ENCODE measurements around the gene COL6A6.

Gene COL6A6, protein sequence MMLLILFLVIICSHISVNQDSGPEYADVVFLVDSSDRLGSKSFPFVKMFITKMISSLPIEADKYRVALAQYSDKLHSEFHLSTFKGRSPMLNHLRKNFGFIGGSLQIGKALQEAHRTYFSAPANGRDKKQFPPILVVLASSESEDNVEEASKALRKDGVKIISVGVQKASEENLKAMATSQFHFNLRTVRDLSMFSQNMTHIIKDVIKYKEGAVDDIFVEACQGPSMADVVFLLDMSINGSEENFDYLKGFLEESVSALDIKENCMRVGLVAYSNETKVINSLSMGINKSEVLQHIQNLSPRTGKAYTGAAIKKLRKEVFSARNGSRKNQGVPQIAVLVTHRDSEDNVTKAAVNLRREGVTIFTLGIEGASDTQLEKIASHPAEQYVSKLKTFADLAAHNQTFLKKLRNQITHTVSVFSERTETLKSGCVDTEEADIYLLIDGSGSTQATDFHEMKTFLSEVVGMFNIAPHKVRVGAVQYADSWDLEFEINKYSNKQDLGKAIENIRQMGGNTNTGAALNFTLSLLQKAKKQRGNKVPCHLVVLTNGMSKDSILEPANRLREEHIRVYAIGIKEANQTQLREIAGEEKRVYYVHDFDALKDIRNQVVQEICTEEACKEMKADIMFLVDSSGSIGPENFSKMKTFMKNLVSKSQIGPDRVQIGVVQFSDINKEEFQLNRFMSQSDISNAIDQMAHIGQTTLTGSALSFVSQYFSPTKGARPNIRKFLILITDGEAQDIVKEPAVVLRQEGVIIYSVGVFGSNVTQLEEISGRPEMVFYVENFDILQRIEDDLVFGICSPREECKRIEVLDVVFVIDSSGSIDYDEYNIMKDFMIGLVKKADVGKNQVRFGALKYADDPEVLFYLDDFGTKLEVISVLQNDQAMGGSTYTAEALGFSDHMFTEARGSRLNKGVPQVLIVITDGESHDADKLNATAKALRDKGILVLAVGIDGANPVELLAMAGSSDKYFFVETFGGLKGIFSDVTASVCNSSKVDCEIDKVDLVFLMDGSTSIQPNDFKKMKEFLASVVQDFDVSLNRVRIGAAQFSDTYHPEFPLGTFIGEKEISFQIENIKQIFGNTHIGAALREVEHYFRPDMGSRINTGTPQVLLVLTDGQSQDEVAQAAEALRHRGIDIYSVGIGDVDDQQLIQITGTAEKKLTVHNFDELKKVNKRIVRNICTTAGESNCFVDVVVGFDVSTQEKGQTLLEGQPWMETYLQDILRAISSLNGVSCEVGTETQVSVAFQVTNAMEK (N-terminal part only)

DNA sequence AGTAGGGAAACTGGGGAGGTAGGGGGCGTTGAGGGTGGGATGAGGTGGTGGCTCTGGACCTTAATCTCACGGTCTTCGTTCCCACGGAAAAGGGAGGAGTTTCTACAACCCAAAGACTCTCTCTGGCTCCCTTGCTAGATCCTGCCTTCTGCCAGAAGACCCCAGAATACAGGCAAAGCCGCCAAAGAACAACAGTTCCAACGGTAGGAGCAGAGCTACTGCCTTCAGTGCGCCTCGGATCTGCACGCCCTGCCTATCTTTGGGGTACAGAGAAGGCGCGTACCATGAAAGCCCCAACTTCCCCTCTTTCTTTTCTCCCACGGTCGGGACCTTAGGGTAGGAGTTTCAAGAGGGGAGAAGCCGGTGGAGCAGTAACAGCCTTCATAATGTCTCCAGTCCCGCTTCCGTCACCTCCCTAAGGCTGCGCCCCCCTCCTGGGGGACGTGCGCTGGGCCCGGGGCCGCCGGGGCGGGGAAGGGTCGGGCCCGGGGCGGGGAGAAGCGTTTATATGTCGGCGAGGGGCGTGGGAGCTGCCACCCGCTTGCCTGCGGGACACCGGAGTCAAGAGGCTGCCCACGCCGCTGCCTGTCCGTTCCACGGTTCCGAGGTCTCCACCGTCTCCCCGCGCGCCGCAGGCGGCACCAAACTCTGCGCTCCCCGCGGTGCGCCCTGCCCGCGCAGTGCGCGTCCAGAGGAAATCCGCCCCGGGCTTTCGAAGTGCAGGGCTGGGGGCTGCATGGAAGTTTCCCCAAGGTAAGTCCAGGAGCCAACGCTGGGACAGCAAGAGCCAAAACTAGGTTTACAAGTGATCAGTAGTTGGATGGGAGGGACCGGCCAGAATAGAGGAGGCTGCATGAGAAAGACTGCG lies at the start of gene COL6A6:
Gene COL6A6, plus strand, starts transcription at position 533 of the 868 bp plus-strand sequence. CDS start 43,188 bp downstream, outside the sequence.
- DNase-seq (ENCODE audit: low spot score): no peak

DNA sequence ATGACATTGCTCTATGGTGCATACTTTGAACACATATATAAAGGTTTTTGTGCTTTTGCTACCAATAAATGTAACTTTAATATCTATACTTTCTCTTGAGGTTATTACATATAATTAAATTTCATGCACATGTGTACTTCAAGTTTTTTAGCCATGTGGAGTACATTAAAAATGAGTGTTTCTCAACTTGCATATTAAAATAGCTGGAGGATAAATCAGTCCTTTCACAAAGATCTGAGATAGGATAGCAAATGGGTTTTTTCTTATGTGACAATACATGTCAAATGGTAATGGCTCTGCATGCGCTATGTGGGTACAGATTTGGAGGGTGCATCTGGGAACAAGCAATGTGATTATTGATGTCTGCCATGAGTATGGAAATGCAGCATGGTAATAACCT lies 48.7 kb upstream of the COL6A6 start:
- no peak for DNase-seq (ENCODE audit: low spot score)

DNA sequence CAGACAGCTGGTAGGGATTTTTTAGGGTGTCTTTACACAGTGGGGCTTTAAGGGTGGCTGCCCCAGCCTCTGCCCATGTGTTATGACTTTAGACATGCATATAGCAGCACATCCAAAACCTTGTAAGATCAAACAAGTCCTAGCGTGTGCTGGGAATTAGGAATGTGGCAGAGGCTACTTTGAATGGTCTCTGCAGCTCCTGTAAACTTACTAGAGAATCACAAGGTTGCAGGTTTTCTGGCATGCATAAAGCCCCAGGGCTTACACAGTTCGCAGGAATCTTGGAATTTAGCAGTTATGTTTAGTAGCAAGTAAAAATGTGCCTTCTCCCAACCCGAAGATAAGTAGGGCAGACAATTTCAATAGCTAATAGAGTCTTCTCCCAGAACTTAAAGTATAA lies 46.9 kb upstream of the COL6A6 start:
- no peak for DNase-seq (ENCODE audit: low spot score)

DNA sequence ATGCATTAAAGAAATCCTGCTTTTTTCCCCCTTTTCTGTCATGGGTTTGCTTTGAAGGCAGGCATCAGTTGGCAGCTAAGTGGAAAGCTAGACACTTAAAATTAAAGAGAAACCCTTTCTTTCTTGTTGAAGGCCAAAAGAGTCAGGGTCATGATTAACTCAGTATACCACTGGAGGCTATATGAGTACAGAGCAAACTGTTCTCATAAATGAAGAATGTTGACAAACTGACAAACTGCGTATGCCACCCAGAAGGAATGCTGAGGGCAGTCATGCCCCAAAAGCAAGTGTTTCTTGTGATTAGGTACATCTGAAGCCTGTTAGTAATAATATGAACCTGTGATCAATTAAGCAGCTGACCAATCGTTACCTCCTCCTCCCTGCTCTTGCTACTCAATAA lies 43.6 kb upstream of the COL6A6 start:
- no peak for DNase-seq (ENCODE audit: low spot score)

DNA sequence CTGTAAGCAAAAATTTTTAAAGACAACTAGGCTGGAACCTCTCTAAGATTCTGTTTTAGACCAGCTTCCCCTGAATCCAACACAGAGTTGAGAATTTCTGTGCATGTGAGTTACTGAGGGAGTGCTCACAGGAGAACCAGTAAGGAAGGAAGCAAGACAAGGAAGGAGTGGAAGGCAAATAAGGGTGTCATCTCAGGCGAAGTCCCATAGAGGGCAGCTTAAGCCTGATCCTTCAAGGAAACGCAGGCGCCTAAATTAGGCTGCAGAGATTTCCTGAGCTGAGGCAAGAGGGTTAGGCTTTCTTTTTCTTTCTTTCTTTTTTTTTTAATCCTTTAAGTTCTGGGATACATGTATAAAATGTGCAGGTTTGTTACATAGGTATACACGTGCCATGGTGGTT lies 36.2 kb upstream of the COL6A6 start:
- no peak for DNase-seq (ENCODE audit: low spot score)

DNA sequence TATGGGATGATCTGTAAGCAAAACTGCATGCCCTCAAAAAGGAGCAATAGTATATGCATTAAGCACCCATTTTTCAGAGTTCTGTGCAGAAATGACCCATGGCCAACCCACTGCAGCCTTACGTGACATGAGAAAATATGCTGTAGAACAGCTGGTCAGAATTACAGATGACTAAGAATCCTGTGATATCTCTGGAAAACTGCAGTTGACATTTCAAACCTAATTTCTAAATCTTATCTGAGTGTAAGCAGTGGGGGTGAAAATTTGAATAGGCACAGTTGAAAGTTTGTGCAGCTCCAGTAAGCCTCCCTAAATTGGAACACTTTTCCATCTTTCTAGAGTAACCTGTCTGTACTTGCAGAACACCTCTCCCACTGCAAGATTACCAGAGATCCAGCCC lies 28.7 kb upstream of the COL6A6 start:
- DNase-seq (ENCODE audit: low spot score): no peak

DNA sequence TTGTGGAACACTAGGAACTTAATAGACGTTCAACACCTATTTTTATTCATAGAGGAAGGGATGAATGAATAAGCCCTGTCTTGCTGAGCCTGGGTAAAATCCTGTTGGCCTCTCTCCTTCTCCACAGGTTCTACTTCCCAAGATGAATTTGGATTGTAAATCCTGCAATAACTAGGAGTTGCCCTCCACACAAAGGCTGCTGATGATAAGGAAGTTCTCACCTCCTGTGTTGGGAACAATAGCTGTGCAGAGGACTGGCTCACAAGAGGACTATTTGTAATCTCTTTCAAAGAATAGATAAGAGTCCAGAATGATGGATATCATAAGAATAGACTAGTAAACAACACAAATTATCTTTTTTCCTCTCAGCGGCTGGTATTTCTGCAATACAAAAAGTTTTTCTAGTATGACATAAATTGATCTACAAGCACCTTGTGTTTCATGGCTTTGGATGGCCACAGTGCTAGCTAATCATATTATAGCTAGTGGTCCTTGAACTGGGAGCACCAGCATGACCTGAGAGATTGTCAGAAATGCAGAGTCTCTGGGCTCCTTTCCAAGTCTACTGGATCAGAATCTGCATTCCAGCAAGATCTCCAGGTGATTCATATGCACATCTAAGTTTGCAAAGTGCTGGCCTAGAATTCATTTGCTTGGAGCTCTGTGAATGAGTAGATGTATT lies 28.1 kb upstream of the COL6A6 start:
- DNase-seq (ENCODE audit: low spot score): no peak

DNA sequence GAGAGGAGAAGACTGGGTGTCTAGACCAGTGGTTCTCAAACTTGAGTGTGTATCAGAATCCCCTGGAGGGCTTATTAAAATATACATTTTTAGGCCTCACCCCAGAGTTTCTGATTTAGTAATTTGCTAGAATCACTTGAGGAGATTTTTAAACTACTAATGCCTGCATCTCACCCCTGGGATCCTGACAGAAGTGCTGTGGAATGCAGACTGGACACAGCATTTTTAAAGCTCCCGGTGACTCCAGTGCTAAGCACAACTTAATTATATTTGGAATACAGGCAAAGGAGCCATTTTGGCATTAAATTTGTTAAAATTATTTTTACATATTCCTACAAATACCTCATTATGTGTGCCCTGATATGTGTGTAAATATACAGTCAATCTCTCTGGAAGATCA lies 26.7 kb upstream of the COL6A6 start:
- no peak for DNase-seq (ENCODE audit: low spot score)

DNA sequence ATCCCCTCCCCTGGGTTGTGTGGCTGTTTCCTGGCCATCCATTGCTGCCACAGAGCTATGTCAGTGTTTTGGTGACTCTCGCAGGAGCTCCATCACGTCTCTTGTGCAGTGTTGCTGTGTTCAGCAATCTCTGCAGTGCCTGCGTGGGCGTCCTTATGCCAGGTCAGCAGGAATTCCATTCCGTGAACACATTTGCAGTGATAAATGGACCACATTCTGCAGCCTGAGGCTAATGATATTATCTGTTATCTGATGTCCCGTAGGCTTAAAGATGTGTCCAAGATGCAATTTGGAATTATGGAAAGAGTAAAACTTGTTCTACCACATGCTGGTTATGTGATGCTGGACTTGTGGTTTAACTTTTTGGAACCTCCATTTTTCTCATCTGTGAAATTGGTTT lies 25.5 kb upstream of the COL6A6 start:
- DNase-seq (ENCODE audit: low spot score): no peak

DNA sequence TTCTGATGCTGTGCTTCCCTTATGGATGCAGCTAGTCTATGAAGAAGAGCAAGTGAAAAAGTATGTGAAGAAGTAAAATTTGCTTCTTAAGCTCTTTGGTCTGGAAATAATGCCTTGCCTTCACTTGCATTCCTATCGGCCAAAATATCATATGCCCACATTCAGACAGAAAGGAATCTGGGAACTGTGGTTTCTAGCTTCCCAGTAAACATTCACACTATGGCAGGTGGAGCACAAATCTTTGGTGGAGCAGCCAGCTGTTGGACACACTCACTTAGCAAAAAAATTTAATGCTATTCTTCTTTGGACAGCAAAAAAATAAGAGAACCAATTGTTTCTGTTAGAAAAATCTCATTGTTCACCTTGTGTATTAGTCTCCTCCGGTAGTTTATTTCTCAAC lies 12.3 kb upstream of the COL6A6 start:
- no peak for DNase-seq (ENCODE audit: low spot score)

DNA sequence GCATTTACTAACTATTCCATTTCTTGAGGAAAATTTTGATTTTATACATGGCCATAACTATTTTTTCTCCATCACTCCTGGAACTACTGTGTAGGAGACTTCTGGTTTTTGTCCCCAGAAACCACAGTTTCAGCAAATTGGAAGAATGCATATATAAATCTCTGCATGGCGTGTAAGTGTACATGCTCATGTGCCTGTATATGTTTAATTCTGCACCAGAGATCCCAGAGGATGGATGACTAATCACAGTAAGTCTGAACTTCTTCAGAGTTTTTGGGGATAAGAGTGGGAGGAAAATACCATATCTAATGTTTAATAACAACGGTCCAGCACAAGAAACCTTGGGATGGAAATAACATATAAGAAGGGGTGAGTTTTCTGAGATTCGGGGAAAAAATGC lies 10.9 kb upstream of the COL6A6 start:
- DNase-seq (ENCODE audit: low spot score): no peak

DNA sequence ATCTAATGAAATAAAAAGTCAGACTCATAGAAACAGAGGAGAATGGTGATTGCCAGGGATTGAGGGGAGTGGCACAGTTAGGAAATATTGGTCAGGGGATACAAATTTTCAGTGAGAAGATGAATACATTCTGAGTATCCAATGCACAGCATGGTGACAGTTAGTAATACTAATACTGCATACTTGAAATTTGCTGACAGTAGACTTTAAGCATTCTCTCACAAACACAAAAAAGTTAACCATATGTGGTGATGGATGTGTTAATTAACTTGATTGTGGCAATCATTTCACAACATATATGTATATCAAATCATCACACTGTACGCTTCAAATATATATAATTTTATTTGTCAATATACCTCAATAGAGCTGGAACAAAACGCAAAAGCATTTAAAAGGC lies 9.2 kb upstream of the COL6A6 start:
- no peak for DNase-seq (ENCODE audit: low spot score)

DNA sequence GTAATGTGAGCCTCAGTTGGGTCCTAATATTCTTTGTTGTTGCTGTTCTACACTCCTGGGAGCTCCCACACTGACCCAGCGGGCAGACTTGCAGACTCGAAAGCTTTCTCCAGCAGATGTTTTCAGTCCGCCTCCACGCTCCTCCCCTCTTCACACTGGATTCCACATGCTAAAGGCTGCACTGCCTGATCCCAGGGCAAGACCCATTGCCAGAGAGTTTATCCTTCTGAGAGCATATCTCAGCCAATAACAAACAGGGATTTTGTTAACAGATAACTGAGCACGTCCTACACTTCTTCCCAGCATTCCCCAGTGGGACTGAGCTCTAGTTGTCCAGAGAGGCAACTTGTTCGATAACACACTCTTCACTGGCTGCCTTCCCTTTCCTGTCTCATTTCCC lies 8.0 kb upstream of the COL6A6 start:
- no peak for DNase-seq (ENCODE audit: low spot score)

DNA sequence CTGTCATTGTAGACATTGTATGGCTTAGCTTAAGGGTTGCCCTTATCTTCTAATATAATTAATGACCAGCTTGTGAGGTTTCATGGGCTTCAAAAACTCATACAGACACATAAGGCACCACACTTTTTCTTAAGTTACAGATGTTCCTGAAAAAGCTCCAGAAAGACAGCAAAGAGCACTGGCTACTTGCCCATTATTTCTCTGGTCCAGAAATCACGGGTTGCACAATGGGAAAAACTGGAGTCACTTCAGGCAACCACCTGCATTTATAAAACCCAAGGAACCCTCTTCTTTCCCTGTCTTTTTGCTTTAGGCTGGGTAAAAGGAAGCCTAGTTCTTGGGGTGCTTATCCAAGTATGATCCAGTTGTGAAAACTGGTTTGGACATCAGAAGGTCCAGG lies 2.3 kb upstream of the COL6A6 start:
- no peak for DNase-seq (ENCODE audit: low spot score)

DNA sequence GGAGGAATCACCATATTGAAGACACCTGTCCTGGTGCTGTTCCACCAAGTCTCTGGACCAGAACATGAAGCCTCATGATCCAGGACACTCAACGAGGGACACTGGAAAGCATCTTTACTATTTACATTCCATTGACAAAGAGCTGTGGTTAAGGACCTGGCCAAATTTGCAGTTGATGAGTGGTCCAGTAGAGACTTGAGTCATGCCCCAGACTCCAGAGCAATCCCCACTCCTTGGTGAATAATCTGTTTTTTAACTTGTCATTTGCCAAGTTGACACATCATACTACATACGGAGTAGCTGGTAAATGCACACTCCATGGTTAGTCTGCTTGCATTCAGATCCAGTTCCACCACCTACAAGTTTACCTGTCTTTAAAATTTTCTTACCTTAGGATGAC lies 1.2 kb upstream of the COL6A6 start:
- no peak for DNase-seq (ENCODE audit: low spot score)

DNA sequence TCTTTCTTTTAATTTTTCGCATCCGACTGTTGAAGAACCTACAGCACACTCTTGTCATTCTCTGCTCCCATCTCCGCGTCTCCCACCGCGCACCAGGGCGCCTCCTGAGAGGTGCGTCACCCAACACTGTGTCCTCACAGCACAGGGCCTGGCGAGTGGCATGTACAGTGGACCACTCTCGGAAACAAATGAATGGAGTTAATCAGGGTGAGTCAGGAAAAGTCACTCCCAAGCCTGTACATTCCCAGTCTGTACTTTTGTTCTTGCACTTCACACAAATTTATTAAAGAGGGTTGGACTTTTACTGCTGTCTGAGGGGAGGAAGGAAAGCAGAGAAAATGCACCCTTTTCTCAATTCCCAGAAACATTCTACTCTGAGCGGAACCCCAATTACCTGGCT lies 625 bp downstream of the COL6A6 start:
- no peak for DNase-seq (ENCODE audit: low spot score)

DNA sequence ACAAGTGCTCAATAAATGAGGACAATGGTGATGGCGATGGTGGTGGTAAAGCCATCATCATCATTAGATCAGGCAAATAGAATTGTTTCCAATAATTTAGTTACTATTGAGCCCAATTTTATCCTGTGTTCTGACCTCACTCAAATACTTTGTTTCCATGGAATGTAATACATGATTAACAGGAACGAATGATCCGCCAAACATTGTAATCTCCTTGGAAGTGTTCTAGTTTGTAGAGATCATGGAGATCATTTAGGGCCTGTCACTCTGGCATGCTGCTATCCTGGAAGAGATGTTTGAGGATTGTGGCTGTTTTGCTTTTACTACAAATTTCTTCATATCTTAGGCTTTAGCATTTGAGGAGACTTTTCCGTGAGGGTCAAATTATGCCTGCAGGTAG lies 2.8 kb downstream of the COL6A6 start:
- no peak for DNase-seq (ENCODE audit: low spot score)

DNA sequence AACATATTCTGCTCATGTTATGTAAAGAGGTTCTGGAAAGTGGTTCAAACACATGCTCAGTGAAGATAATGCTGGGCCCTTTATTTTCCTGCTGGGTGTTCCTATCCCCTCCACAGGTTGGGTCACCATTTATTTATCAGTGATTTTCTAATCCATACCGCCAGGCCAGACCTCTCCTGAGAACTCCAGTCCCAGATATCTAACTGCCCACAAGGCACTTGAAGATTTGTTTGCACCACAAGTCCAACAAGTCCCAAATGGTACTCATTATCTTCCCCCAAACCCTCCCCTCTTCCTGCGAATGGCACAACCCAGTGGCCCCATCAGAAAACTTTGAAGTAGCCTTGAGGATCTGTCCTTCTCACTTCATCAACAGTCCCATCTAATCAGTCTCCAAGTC lies 5.4 kb downstream of the COL6A6 start:
- no peak for DNase-seq (ENCODE audit: low spot score)

DNA sequence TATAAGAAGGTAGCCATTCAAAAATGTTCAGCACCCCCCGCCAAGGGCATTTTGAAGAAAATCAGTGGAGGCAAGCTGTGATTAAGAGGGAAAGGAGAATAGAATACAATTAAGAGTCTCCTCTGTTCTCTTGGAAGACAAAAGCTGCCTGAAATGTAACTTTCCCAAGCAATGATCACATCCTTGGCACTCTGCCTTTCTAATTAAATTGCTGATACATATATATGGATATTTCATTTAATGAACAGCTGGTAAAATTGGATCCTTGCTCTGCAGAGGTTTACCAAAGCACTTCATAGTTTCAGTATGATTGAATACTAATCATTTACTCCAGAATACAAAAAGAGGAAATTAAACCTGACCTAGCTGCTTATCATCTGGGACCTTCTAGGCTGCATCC lies 10.4 kb downstream of the COL6A6 start:
- DNase-seq (ENCODE audit: low spot score): no peak

DNA sequence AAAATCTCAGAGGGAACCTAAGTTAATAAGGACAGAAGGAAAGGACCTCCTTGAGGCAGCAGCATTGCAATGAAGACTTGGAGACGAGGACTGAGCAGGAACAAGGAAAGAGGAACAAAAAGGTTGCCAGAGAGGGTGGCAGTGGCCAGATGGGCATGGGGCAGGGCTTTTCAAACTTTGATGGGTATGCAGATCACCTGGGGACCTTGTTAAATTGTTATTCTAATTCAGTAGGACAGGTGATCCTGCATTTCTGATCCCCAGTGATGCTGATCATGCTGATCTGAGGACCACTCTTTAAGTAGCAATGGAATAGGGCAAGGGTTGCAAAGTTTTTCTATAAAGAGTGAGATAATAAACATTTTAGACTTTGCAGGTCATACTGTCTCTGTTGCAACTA lies 11.1 kb downstream of the COL6A6 start:
- DNase-seq (ENCODE audit: low spot score): no peak
